GM19238 (cell line): ENCODE measurements around the gene KLHL2.
"Not testable (repeated sequence)": the region's sequence is repeated elsewhere in the genome, so short reads cannot be mapped to it uniquely, and the experiment has no call there.

Source experiments
- DNase-seq: peaks from one replicate; pipeline ENCODE4 v3.0.0; 2011; ENCODE audit warnings: low spot score; ENCODE audit not compliant: insufficient read length

The KLHL2 gene

DNA sequence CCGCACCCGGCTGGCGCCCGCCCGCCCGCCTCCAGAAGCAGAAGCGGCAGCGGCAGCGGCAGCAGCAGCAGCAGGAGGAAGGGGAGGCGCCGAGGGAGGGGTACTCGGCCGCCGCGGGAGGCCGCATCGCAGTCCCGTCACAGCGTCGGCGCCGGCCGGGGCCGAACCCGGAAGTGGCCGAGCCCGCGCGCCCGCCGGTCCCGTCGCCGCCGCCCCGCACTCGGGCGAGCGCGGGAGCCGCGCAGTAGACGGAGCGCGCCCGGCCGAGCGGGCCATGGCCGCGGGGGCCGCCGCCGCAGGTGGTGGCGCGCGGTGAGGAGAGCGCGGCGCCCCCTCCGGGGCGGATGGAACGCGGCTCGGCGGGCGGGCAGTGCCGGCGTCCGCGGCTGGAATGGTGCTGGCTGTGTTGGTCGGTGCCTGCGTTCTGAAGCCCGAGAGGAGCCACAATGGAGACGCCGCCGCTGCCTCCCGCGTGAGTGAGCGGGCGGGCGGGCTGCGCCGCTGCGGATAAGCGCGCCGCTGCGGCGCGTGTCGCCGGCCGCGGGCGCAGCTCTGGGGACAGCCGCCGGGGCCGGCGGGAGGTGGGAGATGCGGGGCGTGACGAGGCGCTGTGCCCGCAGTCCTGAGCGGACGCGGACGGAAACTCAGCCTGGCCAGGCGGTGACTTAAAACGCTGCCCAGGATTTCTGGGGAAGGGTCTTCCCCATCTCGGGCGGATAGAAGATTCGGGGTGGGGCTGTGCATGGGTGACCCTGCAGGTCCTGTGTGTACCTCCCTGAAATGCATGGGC, at the start of gene KLHL2:
KLHL2 (plus strand) TSS at position 131 of the 790 bp plus-strand sequence; CDS start at position 447, 316 bp downstream.
- DNase-seq, result peak; percentile 82

GRCh38 chr4:165158762-165159161, 48.6 kb upstream of the KLHL2 start:
- no peak for DNase-seq

DNA sequence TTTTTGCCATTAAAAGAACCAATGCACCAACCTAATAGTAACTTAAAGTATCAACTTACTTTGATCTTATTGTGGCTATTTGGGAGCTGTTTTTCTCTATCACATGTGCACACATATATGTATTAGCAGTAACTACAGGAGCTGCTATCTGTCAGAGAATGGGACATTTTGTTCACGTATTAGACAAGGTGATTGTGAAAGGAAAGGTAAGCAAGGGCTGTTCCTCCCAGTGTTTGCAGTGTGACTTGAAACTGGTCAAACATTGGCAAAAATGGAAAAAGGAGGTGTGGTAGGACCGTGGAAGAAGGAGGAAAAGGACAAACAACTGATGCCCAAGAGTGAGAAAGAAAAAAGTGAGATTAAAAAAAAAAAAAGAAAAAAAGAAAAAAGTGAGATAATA, 43.1 kb upstream of the KLHL2 start:
- no peak for DNase-seq

DNA sequence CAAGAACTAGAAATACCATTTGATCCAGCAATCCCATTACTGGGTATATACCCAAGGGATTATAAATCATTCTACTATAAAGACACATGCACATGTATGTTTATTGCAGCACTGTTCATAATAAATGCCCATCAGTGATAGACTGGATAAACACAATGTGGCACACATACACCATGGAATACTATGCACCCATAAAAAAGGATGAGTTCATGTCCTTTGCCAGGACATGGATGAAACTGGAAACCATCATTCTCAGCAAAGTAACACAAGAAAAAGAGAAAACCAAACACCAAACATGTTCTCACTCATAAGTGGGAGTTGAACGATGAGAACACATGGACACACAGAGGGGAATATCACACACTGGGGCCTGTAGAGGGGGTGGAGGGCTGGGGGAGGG, 40.5 kb upstream of the KLHL2 start:
- not testable (repeated sequence) for DNase-seq

GRCh38 chr4:165167650-165168049, 39.7 kb upstream of the KLHL2 start:
- no peak for DNase-seq

DNA sequence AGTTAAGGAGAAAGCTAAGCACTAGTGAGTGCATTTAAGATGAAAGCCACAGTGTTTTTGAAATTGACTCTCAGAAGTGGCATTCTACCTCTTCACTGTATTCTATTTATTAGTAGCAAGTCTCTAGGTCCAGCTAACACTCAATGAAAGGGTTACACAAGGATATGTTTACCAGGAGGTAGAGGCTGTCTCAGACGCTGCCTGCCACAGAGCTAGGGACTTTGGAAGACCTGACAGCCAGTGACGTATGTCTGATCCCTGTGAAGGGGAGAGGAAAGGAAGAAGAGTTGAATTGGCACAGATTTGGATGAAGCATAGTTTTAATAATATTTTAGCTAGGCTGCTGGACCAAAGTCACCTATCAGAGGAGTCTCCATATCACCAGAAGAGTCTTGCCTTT, 36.5 kb upstream of the KLHL2 start:
- no peak for DNase-seq

GRCh38 chr4:165175470-165175869, 31.9 kb upstream of the KLHL2 start:
- not testable (repeated sequence) for DNase-seq

GRCh38 chr4:165175879-165176278, 31.5 kb upstream of the KLHL2 start:
- DNase-seq, result no peak

DNA sequence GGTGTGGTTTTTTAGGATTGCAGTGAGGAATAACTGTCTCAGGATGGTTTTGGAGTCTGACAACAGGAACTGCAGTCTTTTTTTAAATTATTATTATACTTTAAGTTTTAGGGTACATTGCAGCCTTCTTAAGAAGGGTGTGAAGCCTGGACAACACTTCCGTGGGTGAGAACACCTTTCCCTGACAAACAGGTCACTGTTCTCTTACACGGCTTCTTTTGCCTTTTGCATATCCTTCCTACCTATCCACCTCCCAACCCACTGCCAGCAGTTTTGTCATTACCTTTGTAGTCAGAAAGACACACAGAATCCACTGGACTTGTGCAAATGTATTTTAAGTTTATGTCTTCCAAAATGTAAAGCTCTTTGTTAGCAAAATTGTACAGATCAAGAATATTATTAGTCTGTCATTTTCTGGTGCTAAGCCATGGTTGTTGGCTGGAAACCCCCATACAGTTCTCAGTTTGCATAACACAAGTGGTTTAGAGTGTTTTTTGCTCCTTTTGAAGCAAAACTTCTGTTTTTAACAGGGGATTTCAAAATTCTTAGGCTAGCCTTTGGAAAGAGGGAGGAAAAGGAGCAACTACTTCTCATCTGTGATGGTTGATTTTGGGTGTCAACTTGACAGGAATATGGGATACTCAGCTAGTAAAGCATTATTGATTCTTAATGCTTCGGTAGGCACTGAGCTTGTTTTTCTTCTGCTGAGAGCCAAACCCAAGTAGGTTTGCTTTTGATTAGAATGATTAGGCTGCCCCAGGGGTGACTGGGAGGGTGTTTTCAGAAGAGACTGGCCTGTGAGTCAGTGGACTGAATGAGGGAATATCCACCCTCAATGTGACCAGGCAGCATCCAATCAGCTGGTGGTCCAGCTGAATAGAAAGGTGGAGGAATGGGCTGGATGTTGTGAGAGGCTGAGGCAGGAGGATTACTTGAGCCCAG, 29.4 kb upstream of the KLHL2 start:
- DNase-seq, result no peak

DNA sequence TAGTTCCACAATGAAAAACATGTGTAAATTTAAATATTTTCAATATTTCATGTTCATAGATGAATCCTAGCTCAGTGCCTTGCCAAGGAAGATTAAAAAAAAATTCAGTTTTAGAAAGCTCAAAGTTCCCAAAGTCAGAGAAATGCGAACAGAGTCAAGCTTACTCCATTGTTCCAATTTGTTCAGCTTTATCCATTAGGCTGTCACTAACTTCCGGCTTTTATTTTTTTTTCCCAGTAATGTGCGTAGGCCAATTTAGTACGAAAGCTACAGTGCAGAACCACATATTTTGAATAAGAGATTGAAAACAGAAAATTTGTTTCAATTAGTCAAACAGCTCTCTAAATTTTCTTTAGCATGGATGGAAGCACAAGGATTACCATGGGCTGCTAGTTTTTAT, 23.1 kb upstream of the KLHL2 start:
- DNase-seq, result no peak

DNA sequence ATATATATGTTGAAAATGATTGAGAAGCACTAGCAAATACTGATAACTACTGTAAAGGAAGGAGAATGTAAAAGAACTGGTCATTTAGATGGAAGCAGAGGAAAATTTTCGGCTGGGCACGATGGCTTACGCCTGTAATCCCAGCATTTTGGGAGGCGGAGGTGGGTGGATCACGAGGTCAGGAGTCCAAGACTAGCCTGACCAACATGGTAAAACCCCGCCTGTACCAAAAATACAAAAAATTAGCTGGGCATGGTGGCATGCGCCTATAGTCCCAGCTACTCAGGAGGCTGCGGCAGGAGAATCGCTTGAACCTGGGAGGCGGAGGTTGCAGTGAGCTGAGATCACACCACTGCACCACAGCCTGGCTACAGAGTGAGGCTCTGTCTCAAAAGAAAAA, 22.4 kb upstream of the KLHL2 start:
- not testable (repeated sequence) for DNase-seq

DNA sequence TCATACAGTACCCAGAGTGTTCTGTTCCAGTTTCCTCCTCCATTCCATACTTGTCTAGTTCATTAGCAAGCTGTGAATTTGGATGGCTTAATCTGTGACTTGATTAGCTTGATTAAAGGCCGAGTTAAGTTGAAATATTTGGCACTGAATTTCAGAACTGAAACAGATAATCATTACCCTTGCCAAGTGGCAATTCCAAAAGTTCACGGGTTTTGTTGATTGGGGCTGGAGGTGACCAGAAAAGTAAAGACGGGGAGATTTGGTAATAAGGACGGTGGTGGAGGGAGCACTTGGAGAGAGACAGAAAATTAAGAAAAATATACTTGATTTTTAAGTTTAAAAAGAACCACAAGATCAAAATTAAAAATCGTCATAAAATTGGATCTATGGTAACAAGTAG, 21.9 kb upstream of the KLHL2 start:
- no peak for DNase-seq

DNA sequence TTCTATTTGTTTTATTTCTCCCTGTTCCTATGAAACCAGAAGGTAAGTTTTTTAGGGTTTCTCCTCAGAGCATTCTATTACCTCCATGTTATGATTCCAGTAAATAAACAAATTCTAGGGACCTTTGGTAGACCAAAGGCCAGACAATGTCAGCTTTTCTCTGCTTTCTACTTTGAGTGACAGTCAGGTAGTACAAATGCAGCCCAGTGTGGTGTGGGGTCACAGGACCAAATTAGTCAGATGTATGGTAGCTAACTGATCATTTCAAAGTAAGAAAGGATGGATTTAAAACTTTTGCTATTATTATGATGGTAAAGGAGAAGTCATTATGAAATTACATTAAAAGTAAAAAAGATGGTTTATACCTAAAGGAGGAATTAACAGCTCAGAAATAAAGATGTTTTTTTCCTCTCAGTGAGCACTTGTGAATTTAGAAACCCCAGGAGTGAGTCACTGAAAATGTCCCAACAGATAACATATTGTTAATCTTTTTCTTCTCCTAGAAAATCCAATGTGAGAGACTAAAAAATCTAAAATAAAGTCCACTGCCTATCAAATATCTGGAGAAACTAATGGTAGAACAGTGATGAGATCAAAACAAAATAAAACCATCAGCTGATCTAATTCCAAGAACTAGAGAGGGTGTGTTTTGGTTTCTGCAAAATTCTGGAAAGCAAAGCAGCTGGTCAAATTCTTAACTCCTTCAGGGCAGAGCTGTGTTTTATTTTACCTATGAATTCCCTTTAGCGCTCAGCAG, 16.6 kb upstream of the KLHL2 start:
- DNase-seq, result no peak

DNA sequence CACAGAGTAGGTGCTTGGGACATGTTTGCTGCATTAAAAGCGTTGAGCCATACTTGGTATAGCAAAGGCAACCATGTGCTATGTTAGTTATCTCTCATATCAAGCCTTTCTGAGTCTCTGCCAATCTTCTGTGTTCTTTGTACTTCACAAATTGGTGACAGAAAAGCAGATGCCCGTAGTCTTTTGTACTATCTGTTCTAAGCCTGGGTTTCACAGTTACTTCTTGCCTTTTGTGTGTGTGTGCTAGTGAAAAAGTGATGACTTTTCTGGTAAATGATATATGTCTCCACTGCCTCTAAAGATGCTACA, 16.1 kb upstream of the KLHL2 start:
- DNase-seq, result no peak

DNA sequence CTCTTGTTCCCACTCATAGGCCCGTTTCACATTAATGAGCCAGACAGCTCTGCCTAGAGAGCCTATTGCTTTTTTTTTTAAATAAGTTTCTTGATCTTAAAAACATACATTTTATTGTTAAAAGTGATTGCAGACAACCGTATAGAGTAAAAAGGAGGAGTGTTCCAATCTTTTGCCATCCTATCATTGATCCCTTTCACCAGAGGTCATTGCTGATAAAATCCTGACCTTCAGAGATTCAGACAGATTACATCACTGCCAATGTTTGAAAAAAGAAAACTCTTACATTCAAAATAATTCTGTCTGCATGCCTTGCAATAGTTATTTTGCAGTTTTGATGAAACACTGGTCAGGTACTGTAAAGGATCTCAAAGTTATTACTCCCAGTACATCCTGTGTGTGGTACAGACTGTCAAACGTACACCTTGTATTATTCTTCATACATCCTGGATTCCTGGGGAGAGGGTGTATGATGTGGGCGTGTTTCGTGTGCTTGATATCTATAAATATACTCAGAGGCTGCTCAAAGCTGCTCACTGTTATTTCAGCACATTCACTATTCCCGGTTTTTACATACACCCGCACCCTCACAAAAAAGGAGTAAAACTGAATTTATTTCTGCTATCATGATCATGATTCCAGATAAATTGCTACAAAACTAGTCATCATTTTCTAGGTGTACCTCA, 15.4 kb upstream of the KLHL2 start:
- no peak for DNase-seq

GRCh38 chr4:165192500-165192898, 14.9 kb upstream of the KLHL2 start:
- no peak for DNase-seq

GRCh38 chr4:165192956-165193355, 14.4 kb upstream of the KLHL2 start:
- DNase-seq, result no peak

DNA sequence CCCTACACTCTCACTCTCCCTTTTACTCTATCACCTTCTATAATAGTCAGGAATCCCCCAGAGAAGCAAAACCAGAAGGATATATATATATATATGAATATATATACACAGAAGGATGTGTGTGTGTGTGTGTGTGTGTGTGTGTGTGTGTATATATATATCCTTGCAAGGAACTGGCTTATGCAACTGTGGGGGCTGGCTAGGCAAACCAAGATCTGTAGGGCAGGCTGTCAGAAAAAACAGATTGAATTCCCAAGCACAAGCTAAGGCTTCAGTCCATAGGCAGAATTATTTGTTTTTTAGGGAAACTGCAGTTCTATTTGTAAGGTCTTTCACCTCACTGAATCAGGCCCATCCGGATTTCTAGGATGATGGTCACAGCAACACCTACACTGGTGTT, 13.0 kb upstream of the KLHL2 start:
- no peak for DNase-seq

DNA sequence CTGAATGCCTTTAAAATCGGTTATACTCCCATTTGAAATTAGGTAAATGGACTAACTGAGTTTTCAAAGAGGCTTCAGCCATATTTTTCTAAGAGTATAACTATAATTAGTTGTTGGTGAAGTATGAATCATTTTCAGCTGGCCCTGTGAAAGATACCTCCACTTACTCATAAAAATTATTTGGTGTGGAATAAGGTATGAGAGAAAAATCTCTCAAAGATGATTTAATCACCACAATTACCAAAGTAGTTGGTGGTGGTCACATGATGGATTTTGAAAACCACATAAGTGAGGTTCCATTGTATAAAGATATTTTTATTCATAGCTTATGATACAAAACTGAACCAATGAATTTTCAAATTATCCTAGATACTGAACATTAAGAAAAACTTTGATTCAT, 9.0 kb upstream of the KLHL2 start:
- DNase-seq, result no peak

- no peak for DNase-seq
Measured at GRCh38 chr4:165199286-165199685, 8.1 kb upstream of the KLHL2 start.

DNA sequence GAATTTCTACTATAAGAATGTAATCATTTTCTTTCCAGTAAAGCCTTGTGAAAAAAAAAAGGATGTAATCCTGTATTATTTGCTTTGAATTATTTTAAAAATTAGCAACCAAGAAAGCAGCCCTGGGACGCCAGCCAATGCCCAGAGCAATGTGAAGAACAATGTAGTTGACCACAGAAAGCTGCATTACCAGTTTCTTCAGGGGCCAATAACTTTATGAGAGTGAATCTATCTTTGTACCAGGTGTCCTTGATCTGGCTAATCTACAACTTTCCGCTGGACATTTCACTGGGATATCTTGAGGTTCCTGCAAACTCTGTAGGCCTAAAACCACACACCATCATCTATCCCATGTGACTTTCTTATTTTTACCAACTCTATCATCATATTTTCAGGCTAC, 7.6 kb upstream of the KLHL2 start:
- no peak for DNase-seq
